Adrenal gland (tissue), 5 donors: ENCODE measurements around the gene TRIM14.

Source experiments
- POLR2A ChIP-seq, 2 donors: fragments of 450-650 bp; IDR thresholded peaks; one replicate each; pipeline ENCODE4 v1.6.1; 2017; ENCODE audit warnings: antibody characterized with exemption in 2 of 2, mild to moderate bottlenecking in 2 of 2, moderate library complexity in 1 of 2
- TF ChIP-seq, protein P1 (sequence below), 6 experiments: fragments of 450-650 bp in 4 of 6; fragments of 200-600 bp in 2 of 6; sonication (generic) in 1 of 6; IDR thresholded peaks; 1 replicate in 5 of 6; 2 replicates in 1 of 6; pipeline versions ENCODE4 v1.5.1 to v1.8.0; 2016 to 2021; ENCODE audit warnings: antibody characterized with exemption in 6 of 6, mild to moderate bottlenecking in 2 of 6, moderate library complexity in 1 of 6
- donor health status: DM: no; HTN: no; CAD: no.

DNA sequence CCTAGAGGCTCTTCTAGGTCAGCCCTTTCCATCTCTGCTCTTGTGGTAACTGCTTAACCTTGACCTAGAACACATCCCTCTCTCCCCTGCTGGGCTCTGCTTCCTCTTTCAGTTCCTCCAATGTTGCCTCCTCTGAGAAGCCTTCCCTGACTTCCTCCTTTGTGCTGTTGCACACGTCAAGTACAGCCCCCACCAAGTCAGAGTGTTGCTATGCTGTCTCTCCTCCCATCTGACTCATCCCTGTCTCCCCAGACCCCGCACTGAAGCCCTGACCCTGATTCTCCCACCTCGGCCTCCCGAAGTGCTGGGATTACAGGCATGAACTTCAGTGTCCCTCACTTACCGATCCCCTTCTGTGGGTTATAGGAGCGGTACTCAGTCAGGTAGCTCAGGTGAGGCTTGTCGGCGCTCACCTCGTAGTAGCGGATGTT is 10.4 kb upstream of the TRIM14 start:
- TF ChIP-seq, protein P1, sequence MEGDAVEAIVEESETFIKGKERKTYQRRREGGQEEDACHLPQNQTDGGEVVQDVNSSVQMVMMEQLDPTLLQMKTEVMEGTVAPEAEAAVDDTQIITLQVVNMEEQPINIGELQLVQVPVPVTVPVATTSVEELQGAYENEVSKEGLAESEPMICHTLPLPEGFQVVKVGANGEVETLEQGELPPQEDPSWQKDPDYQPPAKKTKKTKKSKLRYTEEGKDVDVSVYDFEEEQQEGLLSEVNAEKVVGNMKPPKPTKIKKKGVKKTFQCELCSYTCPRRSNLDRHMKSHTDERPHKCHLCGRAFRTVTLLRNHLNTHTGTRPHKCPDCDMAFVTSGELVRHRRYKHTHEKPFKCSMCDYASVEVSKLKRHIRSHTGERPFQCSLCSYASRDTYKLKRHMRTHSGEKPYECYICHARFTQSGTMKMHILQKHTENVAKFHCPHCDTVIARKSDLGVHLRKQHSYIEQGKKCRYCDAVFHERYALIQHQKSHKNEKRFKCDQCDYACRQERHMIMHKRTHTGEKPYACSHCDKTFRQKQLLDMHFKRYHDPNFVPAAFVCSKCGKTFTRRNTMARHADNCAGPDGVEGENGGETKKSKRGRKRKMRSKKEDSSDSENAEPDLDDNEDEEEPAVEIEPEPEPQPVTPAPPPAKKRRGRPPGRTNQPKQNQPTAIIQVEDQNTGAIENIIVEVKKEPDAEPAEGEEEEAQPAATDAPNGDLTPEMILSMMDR (IDR thresholded peaks at IDR 0.05): no peak
- TF ChIP-seq POLR2A (IDR thresholded peaks at IDR 0.05): no peak
